Trophoblast cell (in vitro differentiated cells and primary cell): ENCODE data around the gene CYB5R3.
A peak's percentile ranks its signal among the peaks of the same experiment; 100 is the strongest.
"Not testable (repeated sequence)": the region's sequence is repeated elsewhere in the genome, so short reads cannot be mapped to it uniquely, and the experiment has no call there.

Source experiments
- DNase-seq, 2 donors: peaks; one replicate each; pipeline ENCODE4 v3.0.0-alpha.2; 2016
- H2AFZ ChIP-seq: 2 replicates; pipeline ENCODE4 v1.6.1; 2013; ENCODE audit warnings: low read length, moderate library complexity, mild to moderate bottlenecking; ENCODE audit not compliant: insufficient read depth, poor library complexity
- H2AK5ac ChIP-seq: 2 replicates; pipeline ENCODE4 v1.6.1; 2013; ENCODE audit warnings: mild to moderate bottlenecking, low read length
- H2BK120ac ChIP-seq: 2 replicates; pipeline ENCODE4 v1.6.1; 2013; ENCODE audit warnings: low read length, mild to moderate bottlenecking, moderate library complexity; ENCODE audit not compliant: insufficient read depth, poor library complexity
- H2BK12ac ChIP-seq: 2 replicates; pipeline ENCODE4 v1.6.1; 2013; ENCODE audit warnings: mild to moderate bottlenecking, low read length, moderate library complexity
- H2BK5ac ChIP-seq: 2 replicates; pipeline ENCODE4 v1.6.1; 2013; ENCODE audit warnings: low read length, low read depth, moderate library complexity, mild to moderate bottlenecking; ENCODE audit not compliant: poor library complexity
- H3K14ac ChIP-seq: 2 replicates; pipeline ENCODE4 v1.6.1; 2013; ENCODE audit warnings: mild to moderate bottlenecking, low read length
- H3K18ac ChIP-seq: 2 replicates; pipeline ENCODE4 v1.6.1; 2013; ENCODE audit warnings: mild to moderate bottlenecking, low read length
- H3K23ac ChIP-seq: 2 replicates; pipeline ENCODE4 v1.6.1; 2013; ENCODE audit warnings: low read length
- H3K27ac ChIP-seq: 2 replicates; pipeline ENCODE4 v1.5.1; 2013; ENCODE audit warnings: low read depth, mild to moderate bottlenecking, inconsistent platforms, low read length, moderate library complexity
- H3K27me3 ChIP-seq: 2 replicates; pipeline ENCODE4 v1.6.1; 2013; ENCODE audit warnings: inconsistent platforms, mild to moderate bottlenecking, low read length, moderate library complexity; ENCODE audit not compliant: insufficient read depth
- H3K36me3 ChIP-seq, 2 experiments: 1 replicate in 1 of 2; 2 replicates in 1 of 2; pipeline ENCODE4 v1.6.1; 2013; ENCODE audit warnings: low read length in 2 of 2, mild to moderate bottlenecking in 2 of 2, moderate library complexity in 1 of 2; ENCODE audit not compliant: insufficient read depth in 2 of 2, control insufficient read depth in 1 of 2
- H3K4ac ChIP-seq: 2 replicates; pipeline ENCODE4 v1.6.1; 2013; ENCODE audit warnings: low read depth, mild to moderate bottlenecking, low read length, moderate library complexity
- H3K4me1 ChIP-seq, 2 experiments: 1 replicate in 1 of 2; 2 replicates in 1 of 2; pipeline ENCODE4 v1.6.1; 2013; ENCODE audit warnings: low read length in 2 of 2, mild to moderate bottlenecking in 2 of 2, moderate library complexity in 1 of 2; ENCODE audit not compliant: insufficient read depth in 2 of 2, control insufficient read depth in 1 of 2
- H3K4me2 ChIP-seq: 2 replicates; pipeline ENCODE4 v1.6.1; 2013; ENCODE audit warnings: inconsistent platforms, mild to moderate bottlenecking, low read length, moderate library complexity
- H3K4me3 ChIP-seq: 2 replicates; pipeline ENCODE4 v1.5.1; 2013; ENCODE audit warnings: mild to moderate bottlenecking, low read depth, low read length, inconsistent platforms
- H3K79me1 ChIP-seq: one replicate; pipeline ENCODE4 v1.6.1; 2013; ENCODE audit warnings: low read length
- H3K79me2 ChIP-seq: 2 replicates; pipeline ENCODE4 v1.6.1; 2013; ENCODE audit warnings: low read length, mild to moderate bottlenecking; ENCODE audit not compliant: control insufficient read depth, insufficient read depth, poor library complexity
- H3K9ac ChIP-seq: 2 replicates; pipeline ENCODE4 v1.6.1; 2013; ENCODE audit warnings: mild to moderate bottlenecking, low read length
- H3K9me3 ChIP-seq: 2 replicates; pipeline ENCODE4 v1.6.1; 2013; ENCODE audit warnings: low read depth, mild to moderate bottlenecking, control low read depth, inconsistent platforms, low read length; ENCODE audit not compliant: insufficient read depth
- H4K12ac ChIP-seq: 2 replicates; pipeline ENCODE4 v1.6.1; 2013; ENCODE audit warnings: low read depth, mild to moderate bottlenecking, low read length, moderate library complexity
- H4K8ac ChIP-seq: 2 replicates; pipeline ENCODE4 v1.6.1; 2013; ENCODE audit warnings: low read depth, mild to moderate bottlenecking, low read length, moderate library complexity
- H4K91ac ChIP-seq: one replicate; pipeline ENCODE4 v1.6.1; 2013; ENCODE audit warnings: low read depth, mild to moderate bottlenecking, low read length, moderate library complexity
- WGBS: extraction: QIAGEN DNeasy Blood & Tissue Kit; methylation state at CpG from one replicate; pipeline ENCODE4 v1.1.7; 2013; ENCODE audit warnings: missing lambda C conversion rate; ENCODE audit not compliant: insufficient read length, insufficient coverage; ENCODE audit errors: extremely low coverage; 5-methylcytosine and 5-hydroxymethylcytosine counted together

CYB5R3 gene

DNA sequence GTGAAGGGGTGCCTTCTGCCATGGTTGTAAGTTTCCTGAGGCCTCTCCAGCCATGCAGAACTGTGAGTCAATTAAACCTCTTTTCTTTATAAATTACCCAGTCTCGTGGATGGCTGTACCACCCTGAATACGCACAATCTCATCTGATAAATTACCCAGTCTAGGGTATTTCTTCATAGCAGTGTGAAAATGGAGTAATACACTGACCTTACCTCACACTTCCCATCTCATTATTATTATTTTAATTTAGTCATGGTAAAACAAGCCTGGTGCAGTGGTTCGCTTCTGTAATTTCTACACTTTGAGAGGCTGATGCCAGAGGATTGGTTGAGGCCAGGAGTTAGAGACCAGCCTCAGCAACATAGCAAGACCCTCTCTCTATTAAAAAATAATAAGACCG is 30.5 kb upstream of the CYB5R3 start:
- no peak overlapping the region for H2BK12ac ChIP-seq
- peaks cover 4% of the 10 kb centered on the region for H3K79me1 ChIP-seq
- DNase-seq, result no peak
- H4K12ac ChIP-seq, result no peak overlapping the region
- no peak overlapping the region for H2AK5ac ChIP-seq
- H2AFZ ChIP-seq, result no peak overlapping the region
- no peak overlapping the region for H3K27ac ChIP-seq
- H3K9ac ChIP-seq, result no peak overlapping the region
- H2BK120ac ChIP-seq, result no peak overlapping the region
- H3K4me1 ChIP-seq, result peaks cover 6 to 8% of the 10 kb centered on the region in 2 experiments
- H3K36me3 ChIP-seq, result no peaks in the 10 kb centered on the region
- H4K8ac ChIP-seq, result no peak overlapping the region
- H3K4me3 ChIP-seq, result no peak overlapping the region
- H3K4me2 ChIP-seq, result no peak overlapping the region
- H3K27me3 ChIP-seq, result no peaks in the 10 kb centered on the region
- peaks cover 7% of the 10 kb centered on the region for H3K9me3 ChIP-seq
- WGBS, result no CpG with 5 or more reads among the region's 4 CpGs
- no peak overlapping the region for H3K14ac ChIP-seq
- no peaks in the 10 kb centered on the region for H3K79me2 ChIP-seq
- H3K4ac ChIP-seq, result no peak overlapping the region
- no peak overlapping the region for H3K23ac ChIP-seq
- H3K18ac ChIP-seq, result no peak overlapping the region
- H4K91ac ChIP-seq, result no peak overlapping the region
- H2BK5ac ChIP-seq, result no peak overlapping the region

DNA sequence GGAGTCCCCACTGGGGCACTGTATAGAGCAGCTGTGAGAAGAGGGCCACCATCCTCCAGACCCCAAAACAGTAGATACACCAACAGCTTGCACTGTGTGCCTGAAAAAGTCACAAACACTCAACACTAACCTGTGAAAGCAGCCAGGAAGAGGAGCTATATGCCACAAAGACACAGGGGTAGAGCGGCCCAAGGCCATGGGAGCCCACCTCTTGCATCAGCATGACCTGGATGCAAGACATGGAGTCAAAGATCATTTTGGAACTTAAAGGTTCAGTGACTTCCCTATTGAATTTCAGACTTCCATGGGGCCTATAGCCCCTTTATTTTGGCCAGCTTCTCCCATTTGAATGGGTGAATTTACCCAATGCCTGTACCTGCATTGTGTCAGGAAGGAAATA is 29.7 kb upstream of the CYB5R3 start:
- H3K23ac ChIP-seq, result no peak overlapping the region
- no peak overlapping the region for H2AK5ac ChIP-seq
- no peak overlapping the region for H3K4me2 ChIP-seq
- no peaks in the 10 kb centered on the region for H3K27me3 ChIP-seq
- no peak overlapping the region for H3K4me3 ChIP-seq
- H3K79me2 ChIP-seq, result no peaks in the 10 kb centered on the region
- H3K4ac ChIP-seq, result no peak overlapping the region
- H3K18ac ChIP-seq, result no peak overlapping the region
- no peak overlapping the region for H3K14ac ChIP-seq
- H3K79me1 ChIP-seq, result peaks cover 4% of the 10 kb centered on the region
- H4K91ac ChIP-seq, result no peak overlapping the region
- H2BK12ac ChIP-seq, result no peak overlapping the region
- H3K27ac ChIP-seq, result no peak overlapping the region
- H3K4me1 ChIP-seq, result peaks cover 6 to 8% of the 10 kb centered on the region in 2 experiments
- H4K8ac ChIP-seq, result no peak overlapping the region
- H2BK5ac ChIP-seq, result no peak overlapping the region
- no peak overlapping the region for H3K9ac ChIP-seq
- no CpG with 5 or more reads among the region's 1 CpG for WGBS
- no peak overlapping the region for H2AFZ ChIP-seq
- no peak overlapping the region for H4K12ac ChIP-seq
- DNase-seq, result no peak
- no peaks in the 10 kb centered on the region for H3K36me3 ChIP-seq
- no peak overlapping the region for H2BK120ac ChIP-seq
- H3K9me3 ChIP-seq, result peaks cover 7% of the 10 kb centered on the region

DNA sequence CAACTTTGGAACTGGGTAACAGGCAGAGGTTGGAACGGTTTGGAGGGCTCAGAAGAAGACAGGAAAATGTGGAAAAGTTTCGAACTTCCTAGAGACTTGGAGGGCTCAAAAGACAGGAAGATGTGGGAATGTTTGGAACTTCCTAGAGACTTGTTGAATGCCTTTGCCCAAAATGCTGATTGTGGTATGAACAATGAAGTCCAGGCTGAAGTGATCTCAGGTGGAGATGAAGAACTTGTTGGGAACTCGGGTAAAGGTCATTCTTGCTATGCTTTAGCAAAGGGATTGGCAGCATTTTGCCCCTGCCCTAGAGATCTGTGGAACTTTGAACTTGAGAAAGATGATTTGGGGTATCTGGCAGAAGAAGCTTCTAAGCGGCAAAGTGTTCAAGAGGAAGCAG is 28.7 kb upstream of the CYB5R3 start:
- H3K18ac ChIP-seq, H3K4me1 ChIP-seq, H3K79me1 ChIP-seq, H3K4ac ChIP-seq, H3K79me2 ChIP-seq, H3K9ac ChIP-seq, H3K27me3 ChIP-seq, H3K9me3 ChIP-seq, H2AK5ac ChIP-seq, H3K36me3 ChIP-seq, H4K8ac ChIP-seq, H2BK12ac ChIP-seq, H3K4me2 ChIP-seq, H2AFZ ChIP-seq, H4K12ac ChIP-seq, H3K14ac ChIP-seq, H4K91ac ChIP-seq, H3K23ac ChIP-seq, H3K4me3 ChIP-seq, H3K27ac ChIP-seq, H2BK120ac ChIP-seq, H2BK5ac ChIP-seq: not testable (repeated sequence)
- peak in 1 of 2 donors; percentile 77 for DNase-seq
- no CpG with 5 or more reads among the region's 4 CpGs for WGBS

DNA sequence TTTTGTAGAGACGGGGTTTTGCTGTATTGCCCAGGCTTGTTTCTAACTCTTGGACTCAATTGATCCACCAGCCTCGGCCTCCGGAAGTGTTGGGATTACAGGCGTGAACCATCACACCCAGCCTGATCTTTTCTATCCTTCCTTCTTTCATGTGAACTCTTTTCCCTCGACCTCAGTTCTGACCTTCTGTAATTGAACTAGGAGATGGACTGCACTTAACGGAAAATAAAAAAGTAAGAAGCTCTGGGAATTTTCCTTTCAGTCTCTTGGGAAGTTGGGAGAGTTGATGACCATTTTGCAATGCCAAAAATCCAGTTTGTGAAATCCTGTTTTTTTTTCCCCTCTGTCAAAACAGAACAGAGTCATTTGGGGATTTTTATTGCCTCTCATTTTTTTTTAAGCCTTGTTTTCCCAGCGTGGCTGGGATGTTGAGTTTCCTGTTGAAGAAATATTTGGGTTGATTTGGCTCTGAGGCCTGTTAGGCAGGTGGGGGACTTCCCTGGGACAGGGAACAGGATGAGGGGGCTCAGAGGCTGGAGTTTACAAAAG is 26.9 kb upstream of the CYB5R3 start:
- Histone ChIP-seq H3K9ac (no peak overlapping the region), H4K8ac (no peak overlapping the region), H3K79me2 (no peaks in the 10 kb centered on the region), H3K4me1 (peaks cover 6 to 8% of the 10 kb centered on the region in 2 experiments), H3K36me3 (no peaks in the 10 kb centered on the region), H3K4ac (no peak overlapping the region), H4K12ac (no peak overlapping the region), H3K9me3 (peaks cover 7% of the 10 kb centered on the region), H3K4me3 (no peak overlapping the region), H2AFZ (no peak overlapping the region), H3K18ac (no peak overlapping the region), H4K91ac (no peak overlapping the region), H3K79me1 (peaks cover 4% of the 10 kb centered on the region), H3K27ac (no peak overlapping the region), H3K4me2 (no peak overlapping the region), H2BK12ac (no peak overlapping the region), H3K14ac (no peak overlapping the region), H3K27me3 (no peaks in the 10 kb centered on the region), H2BK120ac (no peak overlapping the region), H3K23ac (no peak overlapping the region), H2AK5ac (no peak overlapping the region), H2BK5ac (no peak overlapping the region)
- peak in 1 of 2 donors; percentile 75 for DNase-seq
- WGBS, result no CpG with 5 or more reads among the region's 7 CpGs
